Activated CD4-positive, alpha-beta T cell treated with anti-CD3 and anti-CD28 coated beads for 24 hours (primary cell): ENCODE data around the gene SNAI1.
"Not testable (repeated sequence)": the region's sequence is repeated elsewhere in the genome, so short reads cannot be mapped to it uniquely, and the experiment has no call there.

ENCODE experiments used
- DNase-seq, 2 donors: peaks; one replicate each; pipeline ENCODE4 v3.0.0-alpha.2; 2020; ENCODE audit warnings: low read depth in 2 of 2

Gene SNAI1

GRCh38 chr20:49964964-49965780 is 17.6 kb upstream of the SNAI1 start:
- no peak for DNase-seq

- no peak for DNase-seq
Observed at GRCh38 chr20:49965781-49966305, 16.9 kb upstream of the SNAI1 start.

- DNase-seq, result no peak
Observed at GRCh38 chr20:49966861-49967260, 15.9 kb upstream of the SNAI1 start.

- no peak for DNase-seq
Observed at GRCh38 chr20:49969234-49969633, 13.5 kb upstream of the SNAI1 start.

DNA sequence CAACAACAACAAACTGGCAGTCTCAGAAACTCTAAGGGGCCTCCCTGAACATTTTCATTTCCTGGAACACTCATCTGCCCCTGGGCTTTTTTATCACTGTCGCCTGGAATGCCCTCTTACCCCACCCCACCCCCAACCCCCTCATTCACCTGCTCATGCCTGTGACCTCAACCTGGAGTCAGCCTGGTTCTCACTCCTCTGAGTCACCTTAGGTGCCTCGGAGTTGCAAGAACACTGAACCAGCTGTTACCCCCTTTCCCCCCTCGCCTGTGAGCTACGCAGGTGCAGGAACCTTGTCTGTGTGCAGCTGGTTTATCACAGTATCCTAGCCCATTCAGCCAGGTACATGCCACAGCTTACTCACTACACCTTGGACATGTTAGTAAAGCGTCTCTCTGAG is 12.8 kb upstream of the SNAI1 start:
- no peak for DNase-seq

GRCh38 chr20:49970498-49970897 is 12.3 kb upstream of the SNAI1 start:
- DNase-seq, result no peak

DNA sequence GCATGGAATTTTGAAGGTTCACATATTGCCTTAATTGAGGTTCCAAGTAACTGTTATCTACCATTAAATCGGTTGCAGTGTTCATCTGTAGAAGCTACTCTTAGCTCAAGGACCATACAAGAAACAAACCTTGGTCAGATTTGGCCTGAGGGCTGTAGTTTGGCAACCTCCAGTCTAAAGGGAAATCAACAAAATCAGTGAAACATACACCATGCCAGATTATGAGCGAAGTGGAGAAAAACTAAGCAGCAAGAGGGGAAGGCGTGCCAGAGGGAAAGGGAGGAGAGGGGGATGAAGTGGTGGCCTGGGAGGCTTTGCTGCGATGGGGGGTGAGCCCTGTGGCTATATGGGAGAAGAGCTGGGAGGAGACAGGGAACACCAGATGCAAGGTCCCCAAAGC is 8.8 kb upstream of the SNAI1 start:
- DNase-seq, result no peak

DNA sequence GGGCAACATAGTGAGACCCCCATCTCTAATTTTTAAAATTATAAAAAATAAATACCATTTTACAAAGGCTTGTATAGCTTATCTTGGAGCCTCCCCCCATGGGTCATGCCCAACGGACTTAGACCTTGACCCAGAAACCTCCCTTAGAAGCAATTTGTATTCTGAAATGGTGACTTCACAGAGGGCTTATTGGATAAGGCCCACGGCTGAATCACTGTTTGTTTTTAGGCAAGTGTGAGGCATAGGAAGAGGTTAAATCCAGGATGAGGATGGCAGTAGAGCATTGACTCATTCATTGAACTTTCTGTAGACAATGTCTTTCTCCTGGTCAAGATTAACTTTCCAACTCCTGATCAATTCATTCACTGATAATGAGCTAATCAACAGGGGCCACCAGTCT is 6.2 kb upstream of the SNAI1 start:
- DNase-seq, result no peak

DNA sequence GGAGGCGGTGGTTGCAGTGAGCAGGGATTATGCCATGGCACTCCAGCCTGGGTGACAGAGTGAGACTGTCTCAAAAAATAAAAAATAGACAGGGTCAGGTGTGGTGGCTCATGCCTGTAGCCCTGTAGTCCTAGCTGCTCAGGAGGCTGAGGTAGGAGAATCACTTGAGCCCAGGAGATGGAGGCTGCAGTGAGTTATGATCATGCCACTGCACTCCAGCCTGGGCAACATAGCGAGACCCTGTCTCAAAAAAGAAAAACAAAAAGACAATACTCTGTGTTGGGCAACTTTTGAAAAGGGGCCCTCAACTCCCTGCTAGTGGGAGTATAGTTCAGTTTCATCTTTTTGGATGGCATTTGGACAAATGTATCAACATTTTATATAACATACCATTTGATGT is 5.0 kb upstream of the SNAI1 start:
- DNase-seq, result not testable (repeated sequence)

- no peak for DNase-seq
Observed at GRCh38 chr20:49978685-49979029, 4.1 kb upstream of the SNAI1 start.

- peak; percentile 49 to 52 for DNase-seq
Observed at GRCh38 chr20:49979030-49979832, 3.5 kb upstream of the SNAI1 start.

GRCh38 chr20:49980140-49981008 is 2.4 kb upstream of the SNAI1 start:
- no peak for DNase-seq

DNA sequence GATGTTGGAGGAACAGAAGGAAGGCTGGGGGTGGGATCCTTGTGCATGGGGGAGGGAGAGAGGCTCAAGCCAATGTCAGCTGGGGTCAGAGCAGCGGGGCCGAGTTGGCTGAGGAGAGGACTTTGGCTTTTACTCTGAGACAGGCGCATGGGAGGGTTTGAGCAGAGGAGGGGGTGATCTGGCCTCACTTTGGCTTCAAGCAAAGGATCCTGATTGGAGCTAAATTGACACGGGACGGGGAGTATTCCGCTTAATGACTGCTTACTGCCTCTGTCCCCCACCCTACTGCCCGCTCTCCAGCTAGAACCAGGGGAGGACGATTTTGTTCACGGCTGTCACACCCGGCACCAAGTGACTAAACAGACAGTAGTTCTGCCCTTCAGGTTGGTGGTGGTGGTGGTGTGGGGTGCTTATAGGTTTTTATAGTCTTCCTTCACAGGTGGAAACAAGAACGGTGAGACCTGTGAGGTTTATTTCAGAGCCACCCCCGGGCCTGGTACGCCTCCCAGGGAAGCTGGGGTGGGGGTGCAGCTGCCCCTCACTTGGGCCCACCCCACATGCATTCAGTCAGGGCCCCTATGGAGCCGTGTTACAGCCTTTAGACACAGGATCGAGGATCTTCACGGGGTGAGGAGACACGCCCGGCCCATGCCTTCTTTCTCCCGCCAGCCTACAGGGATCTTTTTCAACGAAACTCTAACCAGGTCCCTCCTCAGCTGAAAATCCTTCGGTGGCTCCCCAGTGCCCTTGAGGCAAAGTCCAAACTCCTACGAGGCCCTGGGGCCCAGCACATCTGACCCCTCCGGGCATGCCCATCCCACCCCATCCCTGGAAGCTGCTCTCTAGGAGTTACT is 1.3 kb upstream of the SNAI1 start:
- no peak for DNase-seq

GRCh38 chr20:49982072-49982345 is 771 bp upstream of the SNAI1 start:
- DNase-seq, result no peak

- DNase-seq, result no peak
Observed at GRCh38 chr20:49983123-49983847, 505 bp downstream of the SNAI1 start.

DNA sequence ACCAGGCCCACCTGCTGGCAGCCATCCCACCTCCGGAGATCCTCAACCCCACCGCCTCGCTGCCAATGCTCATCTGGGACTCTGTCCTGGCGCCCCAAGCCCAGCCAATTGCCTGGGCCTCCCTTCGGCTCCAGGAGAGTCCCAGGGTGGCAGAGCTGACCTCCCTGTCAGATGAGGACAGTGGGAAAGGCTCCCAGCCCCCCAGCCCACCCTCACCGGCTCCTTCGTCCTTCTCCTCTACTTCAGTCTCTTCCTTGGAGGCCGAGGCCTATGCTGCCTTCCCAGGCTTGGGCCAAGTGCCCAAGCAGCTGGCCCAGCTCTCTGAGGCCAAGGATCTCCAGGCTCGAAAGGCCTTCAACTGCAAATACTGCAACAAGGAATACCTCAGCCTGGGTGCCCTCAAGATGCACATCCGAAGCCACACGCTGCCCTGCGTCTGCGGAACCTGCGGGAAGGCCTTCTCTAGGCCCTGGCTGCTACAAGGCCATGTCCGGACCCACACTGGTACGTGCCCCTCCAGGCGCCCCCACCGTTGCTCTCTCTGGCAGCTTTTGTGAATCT is 1.1 kb downstream of the SNAI1 start:
- no peak for DNase-seq

DNA sequence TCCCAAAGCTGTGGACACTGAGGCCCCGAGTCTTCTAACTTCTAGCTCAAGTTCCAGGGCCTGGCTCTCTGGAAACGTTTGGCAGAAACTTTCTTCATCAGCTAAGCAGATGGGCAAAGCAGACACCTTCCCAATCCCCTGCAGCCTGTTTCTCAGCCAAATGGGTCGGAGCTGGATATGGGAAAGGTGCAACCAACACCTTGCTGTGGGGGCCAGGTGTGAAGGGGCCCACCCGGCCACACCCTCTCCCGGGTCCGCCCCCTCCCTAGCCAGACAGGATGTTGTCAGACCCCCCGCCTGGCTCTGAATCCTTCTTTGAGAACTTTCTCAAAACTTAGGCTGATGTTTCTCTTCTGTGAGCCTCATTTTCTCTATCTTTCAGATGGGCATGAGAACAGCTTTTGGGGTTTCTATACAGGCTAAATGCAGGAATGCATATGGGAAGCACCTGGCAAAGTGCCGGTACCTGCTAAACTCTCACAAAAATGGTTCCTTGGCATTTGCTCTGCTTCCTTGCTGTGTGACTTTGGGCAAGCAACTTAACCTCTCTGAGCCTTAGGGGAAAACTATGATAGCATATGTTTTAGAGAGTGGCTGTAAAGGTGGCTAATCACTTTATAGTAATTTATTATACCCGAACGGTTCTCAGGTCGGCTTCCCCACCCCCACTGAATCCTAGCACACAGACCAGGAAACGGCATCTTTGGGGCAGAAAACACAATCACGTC is 1.8 kb downstream of the SNAI1 start:
- DNase-seq, result no peak

GRCh38 chr20:49985157-49985556 is 2.4 kb downstream of the SNAI1 start:
- no peak for DNase-seq

GRCh38 chr20:49985617-49986016 is 2.8 kb downstream of the SNAI1 start:
- DNase-seq, result no peak

DNA sequence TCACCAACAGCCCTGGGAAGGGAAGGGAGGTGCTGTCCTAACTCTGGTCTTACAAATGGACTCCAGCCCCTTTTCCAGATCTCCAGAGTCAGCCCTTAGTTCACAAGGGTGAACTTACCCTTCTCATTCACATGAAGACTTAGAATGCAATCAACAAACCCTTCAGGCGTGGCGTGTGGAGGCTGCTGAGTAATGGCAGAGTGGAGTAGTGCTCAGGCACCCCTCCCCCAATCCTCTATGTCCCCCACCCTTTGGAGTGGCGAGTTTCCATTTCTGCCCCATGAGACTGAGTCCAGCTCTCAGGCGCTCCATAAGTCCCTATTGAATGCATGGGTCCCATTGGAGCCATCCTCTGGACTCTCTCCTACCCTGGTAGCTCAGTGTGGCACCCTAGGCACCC is 3.3 kb downstream of the SNAI1 start:
- DNase-seq, result no peak
